HG03342 (cell line): ENCODE data around the gene CSMD2.
A peak's percentile ranks its signal among the peaks of the same experiment; 100 is the strongest.

Experiments
- ATAC-seq: cut with Tn5 transposase; IDR thresholded peaks from one replicate; pipeline ENCODE4 v1.9.1; 2021; ENCODE audit warnings: mild to moderate bottlenecking, moderate library complexity; ENCODE audit not compliant: unreplicated experiment

The CSMD2 gene

GRCh38 chr1:33659641-33660040 is 505.4 kb downstream of the CSMD2 start:
- ATAC-seq = no peak

DNA sequence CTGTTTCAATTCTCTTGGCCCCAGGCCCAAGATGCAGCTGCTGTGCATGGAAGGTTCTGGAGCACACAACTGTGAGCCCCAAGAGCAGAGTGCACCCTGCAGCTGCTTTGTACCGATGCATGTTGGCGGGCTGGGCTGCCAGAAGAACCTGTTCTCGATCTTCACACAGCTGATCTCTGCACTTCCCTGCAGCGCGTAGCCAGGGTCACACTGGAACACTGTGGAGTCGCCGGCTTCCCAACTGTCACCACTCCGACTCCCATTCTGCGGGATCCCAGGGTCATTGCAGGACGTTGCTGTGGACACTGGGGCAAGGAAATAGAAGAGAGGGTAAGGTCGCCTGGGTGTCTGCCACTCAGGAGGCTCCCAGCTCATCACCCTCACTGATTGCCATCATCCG is 507.2 kb downstream of the CSMD2 start:
- ATAC-seq = no peak

DNA sequence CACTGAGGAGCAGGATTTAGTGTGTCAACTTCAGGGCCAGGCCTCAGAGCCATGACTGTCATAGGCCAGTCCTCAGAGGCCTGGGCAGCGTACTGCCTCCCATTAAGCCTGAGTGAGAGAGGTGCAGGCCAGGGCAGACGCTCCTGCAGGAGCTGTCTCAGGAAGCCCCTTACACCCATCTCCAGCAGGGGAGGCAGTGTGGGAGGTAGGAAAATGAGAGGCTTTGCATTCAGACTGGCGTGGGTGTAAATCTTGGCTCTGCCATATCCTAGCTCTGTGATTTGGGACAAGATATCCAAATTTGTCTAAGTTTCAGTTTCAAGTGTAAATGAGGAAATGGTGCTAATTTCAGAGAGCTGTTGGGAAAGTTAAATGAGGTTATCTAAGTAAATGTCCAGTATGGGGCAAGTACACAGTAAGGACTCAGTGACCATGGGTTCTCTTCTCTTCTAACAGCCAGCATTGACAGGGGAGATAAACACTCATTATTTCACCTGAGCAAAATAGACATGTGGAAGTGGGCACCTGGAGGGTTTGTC is 508.5 kb downstream of the CSMD2 start:
- no peak for ATAC-seq

GRCh38 chr1:33655496-33655895 is 509.5 kb downstream of the CSMD2 start:
- no peak for ATAC-seq

- ATAC-seq = no peak
Measured at GRCh38 chr1:33654267-33654834, 510.7 kb downstream of the CSMD2 start.

GRCh38 chr1:33653226-33653625 is 511.8 kb downstream of the CSMD2 start:
- ATAC-seq = no peak

GRCh38 chr1:33650708-33651107 is 514.3 kb downstream of the CSMD2 start:
- no peak for ATAC-seq

GRCh38 chr1:33649759-33650158 is 515.3 kb downstream of the CSMD2 start:
- no peak for ATAC-seq

DNA sequence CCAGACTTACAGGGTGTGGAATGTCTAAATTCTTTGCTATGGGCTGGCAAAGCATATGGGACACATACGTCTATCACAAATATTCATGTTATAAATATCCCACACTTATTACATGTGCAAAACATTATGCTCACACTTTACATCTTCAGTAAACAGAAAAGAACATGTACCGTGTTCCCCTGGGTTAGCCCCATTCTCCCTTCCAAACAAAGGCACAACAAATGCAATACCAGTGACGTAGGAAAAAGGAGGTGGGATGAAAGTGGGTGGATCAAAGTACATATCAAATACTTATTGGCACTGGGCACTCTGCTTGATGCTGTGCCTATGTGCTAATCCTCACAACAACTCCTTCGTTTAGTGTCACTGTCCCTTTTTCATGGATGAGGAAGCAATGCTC is 521.8 kb downstream of the CSMD2 start:
- ATAC-seq = no peak

GRCh38 chr1:33641104-33641830 is 523.8 kb downstream of the CSMD2 start:
- ATAC-seq = no peak

GRCh38 chr1:33640114-33640660 is 524.8 kb downstream of the CSMD2 start:
- ATAC-seq = no peak

DNA sequence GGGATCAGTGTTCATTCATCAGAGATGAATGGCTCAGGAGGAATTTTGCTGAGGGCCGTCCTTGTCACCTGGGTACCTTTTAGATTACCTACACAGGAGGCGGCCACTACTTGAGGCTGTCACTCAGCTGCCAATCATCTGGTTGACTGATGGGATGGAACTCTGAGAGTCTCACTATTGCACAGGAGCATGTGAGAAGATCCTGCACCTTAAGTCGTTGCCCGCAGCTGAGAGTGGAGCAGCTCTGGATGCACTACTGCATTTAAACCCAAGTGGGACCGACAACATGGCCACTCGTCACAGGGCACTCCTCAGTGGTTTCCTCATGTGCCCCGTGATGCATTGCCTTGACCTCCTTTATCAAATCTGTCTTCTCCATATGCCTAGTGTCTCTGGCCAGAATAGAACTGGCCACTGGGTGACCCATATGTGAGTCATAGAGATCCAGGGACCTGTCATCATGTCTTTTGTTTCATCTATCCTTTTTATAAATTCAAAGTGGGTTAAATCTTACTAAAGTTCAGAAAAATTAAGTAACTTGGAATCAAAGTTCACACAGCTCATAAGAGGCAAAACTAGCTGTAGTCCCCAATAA is 527.1 kb downstream of the CSMD2 start:
- ATAC-seq = no peak

GRCh38 chr1:33636209-33636608 is 528.8 kb downstream of the CSMD2 start:
- no peak for ATAC-seq

- no peak for ATAC-seq
Measured at GRCh38 chr1:33635336-33636012, 529.6 kb downstream of the CSMD2 start.

DNA sequence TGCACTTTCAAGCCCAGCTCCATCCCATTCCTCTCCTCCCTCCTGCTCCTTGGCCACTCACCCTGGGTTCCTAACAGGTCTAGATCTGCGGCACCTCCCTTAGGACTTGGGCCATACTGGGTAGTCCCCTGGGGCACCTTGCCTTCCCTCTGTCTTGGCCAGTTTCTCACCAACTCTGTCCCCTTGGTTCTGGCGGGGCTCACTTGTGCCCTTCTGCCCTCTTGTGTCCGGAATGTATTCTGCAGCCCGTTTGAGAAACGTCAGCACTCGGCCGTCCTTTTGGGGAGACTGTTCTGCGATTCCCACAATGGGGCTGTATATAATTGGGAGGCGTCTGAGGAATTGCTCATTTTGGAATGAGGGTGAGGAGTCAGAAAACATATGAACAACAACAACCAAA is 530.2 kb downstream of the CSMD2 start:
- no peak for ATAC-seq

DNA sequence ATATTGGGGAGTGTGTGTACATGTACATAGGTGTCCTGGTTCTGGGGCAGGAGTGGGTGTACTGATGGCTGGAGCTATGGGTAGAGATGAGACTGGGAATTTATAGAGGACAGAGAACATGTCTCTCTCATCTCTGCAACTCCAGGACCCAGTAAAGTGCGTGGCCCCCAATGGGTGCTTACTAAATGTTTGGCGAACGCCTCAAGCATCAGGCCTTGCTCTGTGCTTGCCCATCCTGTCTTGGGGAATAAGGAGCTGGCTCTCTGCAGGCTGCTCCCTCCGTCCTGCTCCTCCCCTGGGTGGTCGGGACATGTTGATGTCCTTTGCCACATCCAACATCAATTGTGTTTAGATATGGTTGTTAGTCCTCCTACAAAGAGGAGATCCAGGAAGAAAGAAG is 530.9 kb downstream of the CSMD2 start:
- no peak for ATAC-seq

- peak; percentile 52 for ATAC-seq
Measured at GRCh38 chr1:33633019-33633801, 531.8 kb downstream of the CSMD2 start.

- no peak for ATAC-seq
Measured at GRCh38 chr1:33630686-33631085, 534.3 kb downstream of the CSMD2 start.

GRCh38 chr1:33626801-33627200 is 538.2 kb downstream of the CSMD2 start:
- ATAC-seq = no peak
